GM21447 (cell line): Measurements from ENCODE around the gene DHRS4L2.

ENCODE experiments used
- ATAC-seq: cut with Tn5 transposase; IDR thresholded peaks from one replicate; pipeline ENCODE4 v1.9.1; 2021; ENCODE audit not compliant: unreplicated experiment

DHRS4L2 gene

DNA sequence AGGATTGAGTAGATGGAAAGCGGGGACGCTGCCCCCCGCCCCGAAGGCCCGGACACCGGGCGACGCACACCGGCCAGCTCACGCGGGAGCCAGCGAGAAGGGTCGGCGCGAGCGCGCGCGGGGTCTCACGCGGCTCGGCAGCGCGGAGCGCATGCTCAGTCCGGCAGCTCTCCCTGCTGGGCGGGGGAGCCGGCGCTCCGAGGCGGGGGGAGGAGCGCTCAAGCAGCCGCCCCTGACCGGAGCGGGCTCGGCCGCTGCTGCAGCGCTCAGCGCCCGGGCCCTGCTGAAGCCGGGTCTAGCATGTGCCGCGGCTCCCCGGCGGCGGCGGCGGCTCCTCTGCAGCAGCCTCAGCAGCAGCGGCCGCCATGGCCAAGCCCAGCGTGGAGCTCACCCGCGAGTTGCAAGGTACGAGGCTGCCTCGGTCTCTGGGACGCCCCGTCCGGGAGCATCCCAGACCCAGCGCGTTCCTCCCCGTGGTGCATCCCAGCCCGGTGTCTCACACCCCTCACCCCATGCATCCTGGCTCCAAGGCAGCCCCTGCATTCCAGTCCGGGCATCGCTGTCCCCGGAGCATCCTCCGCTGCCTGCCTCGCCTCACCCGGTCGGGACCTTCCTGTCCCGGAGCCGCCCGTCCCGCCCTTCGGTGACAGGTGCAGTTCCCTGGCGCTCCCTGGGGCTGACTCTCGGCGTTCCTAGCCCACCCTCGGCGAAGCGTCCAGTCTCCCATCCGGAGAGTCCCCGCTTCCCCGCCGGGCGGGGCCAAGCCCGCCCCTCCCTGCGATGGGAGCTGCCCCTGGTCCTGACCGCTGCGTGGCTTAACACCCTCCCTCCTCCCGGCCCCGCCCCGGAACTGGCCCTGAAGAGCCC lies 63.3 kb downstream of the DHRS4L2 start, which contains the start of gene CARMIL3:
Gene CARMIL3, plus strand, starts transcription at position 221 of the 867 bp plus-strand sequence. Its CDS starts 145 bp downstream, at position 366.
- ATAC-seq: peak; percentile 67

DNA sequence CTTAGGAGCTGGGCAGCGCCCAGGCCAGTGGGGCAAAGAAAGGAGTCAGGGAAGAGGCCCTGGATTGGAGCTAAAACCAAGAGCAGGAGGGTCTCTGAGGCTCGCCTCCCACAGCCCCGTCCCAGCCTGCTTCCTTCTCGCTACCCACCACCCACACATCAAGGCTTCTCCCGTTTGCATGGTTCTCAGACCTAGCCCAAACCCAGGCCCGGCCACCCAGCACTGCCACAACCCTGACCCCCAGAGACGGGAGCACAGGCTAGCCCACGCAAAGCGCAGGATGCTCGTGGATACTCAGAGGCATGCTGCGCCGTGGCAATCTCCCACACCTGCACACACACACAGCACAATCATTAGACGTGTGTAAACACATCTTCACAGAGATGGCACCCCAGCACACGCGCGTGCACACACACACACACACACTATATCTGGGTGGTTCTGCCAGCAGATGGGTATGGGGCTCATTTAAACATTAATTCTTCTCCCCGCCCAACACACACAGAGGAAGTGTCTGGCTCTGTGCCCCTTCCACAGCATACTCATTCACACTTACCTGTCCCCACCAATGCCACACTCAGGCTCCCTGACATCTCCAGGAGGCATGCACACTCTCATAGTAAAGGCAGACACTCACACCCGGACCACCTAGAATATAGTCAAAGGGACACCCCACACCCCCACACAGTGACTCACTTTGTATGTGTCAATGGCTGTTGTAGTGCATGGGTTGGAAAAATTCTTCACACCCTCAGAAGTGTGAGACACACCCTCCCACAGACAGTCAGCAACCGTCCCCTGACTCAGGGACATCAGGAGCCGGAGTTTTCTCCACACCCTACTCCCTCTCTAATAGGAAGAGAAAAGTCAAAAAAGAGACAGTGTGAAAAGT lies 64.2 kb downstream of the DHRS4L2 start:
- no peak for ATAC-seq

GRCh38 chr14:24053548-24054323 lies 65.0 kb downstream of the DHRS4L2 start:
- no peak for ATAC-seq

- no peak for ATAC-seq
Measured at GRCh38 chr14:24054324-24054641, 65.6 kb downstream of the DHRS4L2 start.

- ATAC-seq: no peak
Measured at GRCh38 chr14:24054646-24055045, 65.9 kb downstream of the DHRS4L2 start.
